ENCODE measurements around the gene ANKRD13D. TPM values are rescaled to one million over a fixed set of nuclear protein-coding genes. Genes with fewer than 3 reads are reported as not detected.

The ANKRD13D gene
- polyA plus RNA-seq, 4 donors, result 7.8 to 26.0 (median 20.1) TPM

GRCh38 chr11:67299471-67300191 lies 10.5 kb downstream of the ANKRD13D start:
- peaks cover 0 to 51% (median 2%) of the 10 kb centered on the region in 3 donors for H3K36me3 ChIP-seq (ENCODE audit: control insufficient read depth in 3 of 3, insufficient read depth in 2 of 3, low read depth in 1 of 3, low read length in 3 of 3)
- H3K4me3 ChIP-seq (ENCODE audit: low read depth in 1 of 3, low read length in 3 of 3), result no peak overlapping the region
- peaks cover 0 to 8% of the 10 kb centered on the region in 2 donors for H3K9me3 ChIP-seq (ENCODE audit: control insufficient read depth in 2 of 2, insufficient read depth in 1 of 2, low read depth in 1 of 2, low read length in 1 of 2)
- FAIRE-seq (no peak), DNase-seq (no peak)
- peaks cover 0 to 18% (median 0%) of the 10 kb centered on the region in 3 donors for H3K4me1 ChIP-seq (ENCODE audit: control insufficient read depth in 3 of 3, insufficient read depth in 2 of 3, low read depth in 1 of 3, low read length in 2 of 3)
- no peak overlapping the region for H3K27ac ChIP-seq (ENCODE audit: low read depth in 1 of 3, low read length in 2 of 3)
- no peaks in the 10 kb centered on the region for H3K27me3 ChIP-seq (ENCODE audit: control insufficient read depth in 3 of 3, insufficient read depth in 3 of 3, low read length in 3 of 3)
- 90 to 94% (median 92%) methylated on average over 25 to 29 of the region's 29 CpGs for WGBS, 3 donors

DNA sequence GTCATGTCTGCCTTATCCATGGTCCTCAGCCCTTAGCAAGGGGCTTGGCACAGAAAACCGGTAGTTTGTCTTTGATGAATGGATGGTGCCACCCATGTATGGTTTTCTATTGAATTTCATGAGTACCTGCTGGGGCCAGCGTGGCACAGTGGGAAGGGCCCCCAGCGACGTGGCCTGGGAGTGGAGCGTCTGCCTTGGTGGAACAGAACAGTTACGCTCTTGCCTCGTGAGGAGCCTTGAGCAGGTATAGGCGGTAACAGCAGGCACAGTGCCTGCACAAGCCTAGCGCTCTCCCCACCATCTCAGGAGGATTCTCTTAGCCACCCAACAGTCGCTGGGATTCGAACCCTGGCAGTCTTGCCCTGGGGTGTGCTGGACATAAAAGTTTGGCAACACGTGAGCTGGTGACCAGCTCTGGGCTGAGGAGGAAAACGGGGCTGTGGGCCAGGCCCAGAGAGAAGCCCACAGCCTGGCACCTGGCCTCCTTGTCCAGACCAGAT lies 11.2 kb downstream of the ANKRD13D start:
- Histone ChIP-seq H3K4me3 (ENCODE audit: low read depth in 1 of 3, low read length in 3 of 3) (no peak overlapping the region), H3K27ac (ENCODE audit: low read depth in 1 of 3, low read length in 2 of 3) (no peak overlapping the region), H3K9me3 (ENCODE audit: control insufficient read depth in 2 of 2, insufficient read depth in 1 of 2, low read depth in 1 of 2, low read length in 1 of 2) (peaks cover 0 to 6% of the 10 kb centered on the region in 2 donors), H3K36me3 (ENCODE audit: control insufficient read depth in 3 of 3, insufficient read depth in 2 of 3, low read depth in 1 of 3, low read length in 3 of 3) (peaks cover 0 to 47% (median 2%) of the 10 kb centered on the region in 3 donors), H3K4me1 (ENCODE audit: control insufficient read depth in 3 of 3, insufficient read depth in 2 of 3, low read depth in 1 of 3, low read length in 2 of 3) (peaks cover 0 to 19% (median 0%) of the 10 kb centered on the region in 3 donors), H3K27me3 (ENCODE audit: control insufficient read depth in 3 of 3, insufficient read depth in 3 of 3, low read length in 3 of 3) (no peaks in the 10 kb centered on the region)
- WGBS, 3 donors, result 91 to 95% (median 95%) methylated on average over 13 of the region's 13 CpGs
- DNase-seq, result no peak
- FAIRE-seq, result no peak

GRCh38 chr11:67300756-67301312 lies 11.7 kb downstream of the ANKRD13D start:
- Histone ChIP-seq H3K4me1 (ENCODE audit: control insufficient read depth in 3 of 3, insufficient read depth in 2 of 3, low read depth in 1 of 3, low read length in 2 of 3) (peaks cover 0 to 19% (median 0%) of the 10 kb centered on the region in 3 donors), H3K27ac (ENCODE audit: low read depth in 1 of 3, low read length in 2 of 3) (no peak overlapping the region), H3K9me3 (ENCODE audit: control insufficient read depth in 2 of 2, insufficient read depth in 1 of 2, low read depth in 1 of 2, low read length in 1 of 2) (peaks cover 0 to 3% of the 10 kb centered on the region in 2 donors), H3K36me3 (ENCODE audit: control insufficient read depth in 3 of 3, insufficient read depth in 2 of 3, low read depth in 1 of 3, low read length in 3 of 3) (peaks cover 0 to 48% (median 2%) of the 10 kb centered on the region in 3 donors), H3K27me3 (ENCODE audit: control insufficient read depth in 3 of 3, insufficient read depth in 3 of 3, low read length in 3 of 3) (no peaks in the 10 kb centered on the region), H3K4me3 (ENCODE audit: low read depth in 1 of 3, low read length in 3 of 3) (no peak overlapping the region)
- FAIRE-seq (no peak), DNase-seq (no peak)
- 88 to 92% (median 89%) methylated on average over 22 of the region's 22 CpGs for WGBS, 3 donors

DNA sequence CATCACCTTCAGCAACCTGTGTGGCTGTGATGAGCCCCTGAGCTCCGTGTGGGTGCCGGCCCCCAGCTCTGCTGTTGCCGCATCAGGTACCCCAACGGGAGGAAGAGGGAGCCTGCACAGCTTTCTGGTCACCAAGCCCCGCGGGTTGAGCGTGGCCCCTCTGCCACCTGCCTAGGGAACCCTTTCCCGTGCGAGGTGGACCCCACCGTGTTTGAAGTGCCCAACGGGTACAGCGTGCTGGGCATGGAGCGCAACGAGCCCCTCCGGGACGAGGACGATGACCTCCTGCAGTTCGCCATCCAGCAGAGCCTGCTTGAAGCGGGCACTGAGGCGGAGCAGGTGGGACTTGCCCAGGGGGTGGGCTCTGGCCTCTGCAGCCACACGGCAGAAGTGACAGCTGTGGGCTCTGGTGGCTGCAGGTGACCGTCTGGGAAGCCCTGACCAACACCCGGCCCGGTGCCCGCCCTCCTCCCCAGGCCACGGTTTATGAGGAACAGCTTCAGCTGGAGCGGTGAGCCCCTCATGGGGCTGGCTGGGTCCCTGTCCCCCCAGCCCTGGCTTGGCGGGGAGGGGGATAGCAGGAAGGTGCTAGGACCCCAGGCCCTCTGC lies 12.3 kb downstream of the ANKRD13D start:
- no peak overlapping the region for H3K4me3 ChIP-seq (ENCODE audit: low read depth in 1 of 3, low read length in 3 of 3)
- H3K4me1 ChIP-seq (ENCODE audit: control insufficient read depth in 3 of 3, insufficient read depth in 2 of 3, low read depth in 1 of 3, low read length in 2 of 3), result peaks cover 0 to 19% (median 0%) of the 10 kb centered on the region in 3 donors
- DNase-seq (no peak), FAIRE-seq (no peak)
- WGBS, 3 donors, result 90 to 92% (median 90%) methylated on average over 26 to 28 of the region's 28 CpGs
- peak overlapping the region in 1 of 3 donors; percentile 83 for H3K27ac ChIP-seq (ENCODE audit: low read depth in 1 of 3, low read length in 2 of 3)
- no peaks in the 10 kb centered on the region for H3K27me3 ChIP-seq (ENCODE audit: control insufficient read depth in 3 of 3, insufficient read depth in 3 of 3, low read length in 3 of 3)
- peaks cover 0 to 3% of the 10 kb centered on the region in 2 donors for H3K9me3 ChIP-seq (ENCODE audit: control insufficient read depth in 2 of 2, insufficient read depth in 1 of 2, low read depth in 1 of 2, low read length in 1 of 2)
- H3K36me3 ChIP-seq (ENCODE audit: control insufficient read depth in 3 of 3, insufficient read depth in 2 of 3, low read depth in 1 of 3, low read length in 3 of 3), result peaks cover 0 to 52% (median 2%) of the 10 kb centered on the region in 3 donors

- Histone ChIP-seq H3K27ac (ENCODE audit: low read depth in 1 of 3, low read length in 2 of 3) (peak overlapping the region; percentile 74 to 87 (median 83)), H3K36me3 (ENCODE audit: control insufficient read depth in 3 of 3, insufficient read depth in 2 of 3, low read depth in 1 of 3, low read length in 3 of 3) (peaks cover 0 to 54% (median 2%) of the 10 kb centered on the region in 3 donors), H3K9me3 (ENCODE audit: control insufficient read depth in 2 of 2, insufficient read depth in 1 of 2, low read depth in 1 of 2, low read length in 1 of 2) (no peaks in the 10 kb centered on the region), H3K27me3 (ENCODE audit: control insufficient read depth in 3 of 3, insufficient read depth in 3 of 3, low read length in 3 of 3) (no peaks in the 10 kb centered on the region), H3K4me3 (ENCODE audit: low read depth in 1 of 3, low read length in 3 of 3) (peak overlapping the region in 2 of 3 donors; percentile 64 to 93), H3K4me1 (ENCODE audit: control insufficient read depth in 3 of 3, insufficient read depth in 2 of 3, low read depth in 1 of 3, low read length in 2 of 3) (peaks cover 0 to 19% (median 0%) of the 10 kb centered on the region in 3 donors)
- DNase-seq, result peak; percentile 77
- no peak for FAIRE-seq
- 13 to 45% (median 36%) methylated on average over 15 of the region's 15 CpGs for WGBS, 3 donors
Measured at GRCh38 chr11:67301951-67302516, 12.9 kb downstream of the ANKRD13D start.

DNA sequence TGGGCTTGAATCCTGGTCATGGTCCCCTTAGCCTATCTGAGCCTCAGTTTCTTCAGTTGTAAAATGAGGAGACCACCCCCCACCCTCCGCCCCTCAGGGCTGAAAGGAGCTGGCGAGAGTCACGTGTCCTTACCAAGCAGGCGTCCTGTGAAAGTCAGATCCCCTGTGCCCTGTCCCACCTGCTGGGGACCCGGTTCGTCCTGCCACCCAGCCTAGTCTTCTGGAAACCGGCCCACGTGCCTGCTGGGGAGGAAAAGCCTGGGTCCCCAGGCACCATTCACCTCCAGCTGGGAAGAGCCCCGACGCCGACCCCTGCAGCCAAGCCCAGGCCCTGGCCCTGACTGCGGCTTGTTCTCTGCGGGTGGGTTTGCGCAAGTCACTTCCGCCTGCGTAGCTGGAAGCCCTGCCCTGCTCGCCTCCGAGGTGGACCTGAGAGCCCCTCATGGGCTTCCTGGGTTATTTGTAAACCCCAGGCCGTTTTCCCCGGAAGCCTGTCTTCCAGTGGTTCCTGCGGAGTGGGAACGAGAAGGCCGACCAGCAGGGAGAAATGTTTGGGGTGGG lies 13.5 kb downstream of the ANKRD13D start:
- 9 to 22% (median 19%) methylated on average over 18 to 23 of the region's 23 CpGs for WGBS, 3 donors
- H3K4me3 ChIP-seq (ENCODE audit: low read depth in 1 of 3, low read length in 3 of 3), result peak overlapping the region; percentile 64 to 93 (median 84)
- FAIRE-seq (no peak), DNase-seq (peak; percentile 60 to 81)
- no peaks in the 10 kb centered on the region for H3K27me3 ChIP-seq (ENCODE audit: control insufficient read depth in 3 of 3, insufficient read depth in 3 of 3, low read length in 3 of 3)
- H3K9me3 ChIP-seq (ENCODE audit: control insufficient read depth in 2 of 2, insufficient read depth in 1 of 2, low read depth in 1 of 2, low read length in 1 of 2), result no peaks in the 10 kb centered on the region
- H3K36me3 ChIP-seq (ENCODE audit: control insufficient read depth in 3 of 3, insufficient read depth in 2 of 3, low read depth in 1 of 3, low read length in 3 of 3), result peaks cover 1 to 59% (median 2%) of the 10 kb centered on the region in 3 donors
- peaks cover 0 to 19% (median 0%) of the 10 kb centered on the region in 3 donors for H3K4me1 ChIP-seq (ENCODE audit: control insufficient read depth in 3 of 3, insufficient read depth in 2 of 3, low read depth in 1 of 3, low read length in 2 of 3)
- H3K27ac ChIP-seq (ENCODE audit: low read depth in 1 of 3, low read length in 2 of 3), result peak overlapping the region; percentile 74 to 87 (median 83)

DNA sequence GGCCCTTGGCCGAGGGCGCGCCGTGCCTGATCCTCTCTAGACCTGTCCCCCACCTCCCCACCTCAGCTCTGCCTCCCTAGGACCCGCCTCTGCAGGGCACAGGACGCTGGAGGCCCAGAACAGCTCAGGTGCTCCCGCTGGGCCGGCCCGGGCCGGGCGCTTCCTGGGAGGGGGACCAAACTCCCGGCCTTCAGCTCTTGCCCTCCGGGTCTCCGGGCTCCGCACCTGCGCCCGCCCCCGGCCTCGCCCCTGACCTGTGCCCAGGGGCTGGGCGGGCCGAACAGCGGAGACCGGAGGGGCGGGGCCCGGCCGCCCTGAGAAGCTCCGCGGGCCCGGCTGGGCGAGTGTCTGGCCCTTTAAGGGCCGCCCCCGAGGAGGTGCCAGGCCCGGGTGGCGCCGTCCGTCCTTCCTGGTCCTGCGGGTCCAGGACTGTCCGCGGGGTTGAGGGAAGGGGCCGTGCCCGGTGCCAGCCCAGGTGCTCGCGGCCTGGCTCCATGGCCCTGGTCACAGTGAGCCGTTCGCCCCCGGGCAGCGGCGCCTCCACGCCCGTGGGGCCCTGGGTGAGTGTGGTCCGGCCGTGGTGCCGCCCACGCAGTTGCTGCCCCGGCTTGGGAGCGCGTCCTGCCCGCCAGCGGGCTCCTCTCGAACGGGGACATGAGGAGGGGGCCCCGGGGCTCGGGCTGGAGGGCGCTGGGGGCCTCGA lies 14.2 kb downstream of the ANKRD13D start, which contains the start of gene SSH3:
SSH3 (plus strand) TSS at position 399 of the 703 bp plus-strand sequence; CDS start at position 495, 96 bp downstream.
- Histone ChIP-seq H3K4me3 (ENCODE audit: low read depth in 1 of 3, low read length in 3 of 3) (peak within 1 kb of the TSS; percentile 64 to 93 (median 84)), H3K27me3 (ENCODE audit: control insufficient read depth in 3 of 3, insufficient read depth in 3 of 3, low read length in 3 of 3) (no peaks in the 10 kb centered on the region), H3K9me3 (ENCODE audit: control insufficient read depth in 2 of 2, insufficient read depth in 1 of 2, low read depth in 1 of 2, low read length in 1 of 2) (no peaks in the 10 kb centered on the region), H3K27ac (ENCODE audit: low read depth in 1 of 3, low read length in 2 of 3) (peak within 1 kb of the TSS; percentile 80 to 87 (median 83)), H3K36me3 (ENCODE audit: control insufficient read depth in 3 of 3, insufficient read depth in 2 of 3, low read depth in 1 of 3, low read length in 3 of 3) (peaks cover 2 to 65% (median 7%) of the 10 kb centered on the region in 3 donors), H3K4me1 (ENCODE audit: control insufficient read depth in 3 of 3, insufficient read depth in 2 of 3, low read depth in 1 of 3, low read length in 2 of 3) (peaks cover 0 to 19% (median 0%) of the 10 kb centered on the region in 3 donors)
- peak; percentile 93 to 94 for DNase-seq
- WGBS, 3 donors, result 0 to 2% (median 1%) methylated on average over 39 to 65 of the region's 65 CpGs
- no peak for FAIRE-seq
